HG02678 (cell line): Measurements from ENCODE around the gene CFAP46.
"Not testable (repeated sequence)": the region's sequence is repeated elsewhere in the genome, so short reads cannot be mapped to it uniquely, and the experiment has no call there.

ENCODE experiments used
- ATAC-seq: cut with Tn5 transposase; IDR thresholded peaks from one replicate; pipeline ENCODE4 v1.9.1; 2021; ENCODE audit warnings: mild to moderate bottlenecking, moderate library complexity; ENCODE audit not compliant: unreplicated experiment

Gene CFAP46

GRCh38 chr10:132779549-132780294 lies 162.6 kb downstream of the CFAP46 start:
- no peak for ATAC-seq

GRCh38 chr10:132777441-132777840 lies 164.9 kb downstream of the CFAP46 start:
- no peak for ATAC-seq

GRCh38 chr10:132776821-132777220 lies 165.5 kb downstream of the CFAP46 start:
- ATAC-seq, result no peak

- no peak for ATAC-seq
These were observed 166.2 kb downstream of the CFAP46 start for GRCh38 chr10:132776186-132776585.

GRCh38 chr10:132774902-132775863 lies 167.2 kb downstream of the CFAP46 start:
- no peak for ATAC-seq

GRCh38 chr10:132774181-132774901 lies 168.0 kb downstream of the CFAP46 start:
- ATAC-seq, result no peak

- ATAC-seq, result not testable (repeated sequence)
These were observed 169.6 kb downstream of the CFAP46 start for GRCh38 chr10:132772816-132773215.

GRCh38 chr10:132770061-132771021 lies 172.0 kb downstream of the CFAP46 start:
- no peak for ATAC-seq

GRCh38 chr10:132768346-132769248 lies 173.8 kb downstream of the CFAP46 start:
- ATAC-seq, result no peak

- ATAC-seq, result no peak
These were observed 176.1 kb downstream of the CFAP46 start for GRCh38 chr10:132766291-132766690.

GRCh38 chr10:132765435-132765834 lies 176.9 kb downstream of the CFAP46 start:
- ATAC-seq, result no peak

GRCh38 chr10:132764108-132764507 lies 178.3 kb downstream of the CFAP46 start:
- no peak for ATAC-seq

- ATAC-seq, result no peak
These were observed 178.8 kb downstream of the CFAP46 start for GRCh38 chr10:132763545-132763944.

GRCh38 chr10:132762267-132762666 lies 180.1 kb downstream of the CFAP46 start:
- no peak for ATAC-seq

GRCh38 chr10:132761395-132762060 lies 180.8 kb downstream of the CFAP46 start:
- no peak for ATAC-seq

- ATAC-seq, result no peak
These were observed 183.5 kb downstream of the CFAP46 start for GRCh38 chr10:132758865-132759264.
